GM18873 (cell line): ENCODE measurements around the gene TMEM106B.
A peak's percentile ranks its signal among the peaks of the same experiment; 100 is the strongest.
"Not testable (repeated sequence)": the region's sequence is repeated elsewhere in the genome, so short reads cannot be mapped to it uniquely, and the experiment has no call there.

ENCODE experiments used
- ATAC-seq: cut with Tn5 transposase; IDR thresholded peaks from one replicate; pipeline ENCODE4 v1.9.1; 2021; ENCODE audit warnings: mild to moderate bottlenecking, moderate library complexity, moderate number of reproducible peaks; ENCODE audit not compliant: unreplicated experiment, low FRiP score

TMEM106B gene

GRCh38 chr7:12211054-12211710 is at the start of gene TMEM106B:
Gene TMEM106B, plus strand, starts transcription at chr7:12211294. Its CDS starts 3,517 bp downstream, at chr7:12214811.
- ATAC-seq, result peak; percentile 95

GRCh38 chr7:12162415-12163113 is 48.5 kb upstream of the TMEM106B start:
- ATAC-seq, result no peak

- not testable (repeated sequence) for ATAC-seq
These were observed 43.0 kb upstream of the TMEM106B start for GRCh38 chr7:12168065-12168464.

GRCh38 chr7:12169981-12170820 is 40.9 kb upstream of the TMEM106B start:
- ATAC-seq, result not testable (repeated sequence)

GRCh38 chr7:12173671-12174070 is 37.4 kb upstream of the TMEM106B start:
- ATAC-seq, result no peak

GRCh38 chr7:12174931-12175330 is 36.2 kb upstream of the TMEM106B start:
- no peak for ATAC-seq

GRCh38 chr7:12178317-12178716 is 32.8 kb upstream of the TMEM106B start:
- ATAC-seq, result no peak

GRCh38 chr7:12194426-12194825 is 16.7 kb upstream of the TMEM106B start:
- ATAC-seq, result no peak

GRCh38 chr7:12196386-12196785 is 14.7 kb upstream of the TMEM106B start:
- no peak for ATAC-seq

- ATAC-seq, result no peak
These were observed 11.7 kb upstream of the TMEM106B start for GRCh38 chr7:12199363-12199762.

GRCh38 chr7:12207046-12207445 is 4.0 kb upstream of the TMEM106B start:
- no peak for ATAC-seq

GRCh38 chr7:12209221-12209620 is 1.9 kb upstream of the TMEM106B start:
- ATAC-seq, result no peak

GRCh38 chr7:12210179-12211053 is 678 bp upstream of the TMEM106B start:
- ATAC-seq, result peak; percentile 38

- no peak for ATAC-seq
These were observed 804 bp downstream of the TMEM106B start for GRCh38 chr7:12211711-12212485.

GRCh38 chr7:12217311-12217710 is 6.2 kb downstream of the TMEM106B start:
- ATAC-seq, result no peak

- no peak for ATAC-seq
These were observed 9.4 kb downstream of the TMEM106B start for GRCh38 chr7:12220389-12221046.

GRCh38 chr7:12221414-12221813 is 10.3 kb downstream of the TMEM106B start:
- ATAC-seq, result no peak

GRCh38 chr7:12222889-12223579 is 11.9 kb downstream of the TMEM106B start:
- ATAC-seq, result peak; percentile 76
